Measurements from ENCODE around the gene RIC8B.
A peak's percentile ranks its signal among the peaks of the same experiment; 100 is the strongest.
"Not testable (repeated sequence)": the region's sequence is repeated elsewhere in the genome, so short reads cannot be mapped to it uniquely, and the experiment has no call there.

RIC8B gene

GRCh38 chr12:106901276-106901675 lies 126.8 kb downstream of the RIC8B start:
- DNase-seq (ENCODE audit: low read depth, low spot score) = no peak

GRCh38 chr12:106902053-106902452 lies 127.6 kb downstream of the RIC8B start:
- DNase-seq (ENCODE audit: low read depth, low spot score) = no peak

- no peak for DNase-seq (ENCODE audit: low read depth, low spot score)
These were observed 128.9 kb downstream of the RIC8B start for GRCh38 chr12:106903241-106903945.

GRCh38 chr12:106906715-106907114 lies 132.2 kb downstream of the RIC8B start:
- DNase-seq (ENCODE audit: low read depth, low spot score) = no peak

GRCh38 chr12:106907411-106907810 lies 132.9 kb downstream of the RIC8B start:
- DNase-seq (ENCODE audit: low read depth, low spot score) = no peak

- no peak for DNase-seq (ENCODE audit: low read depth, low spot score)
These were observed 133.4 kb downstream of the RIC8B start for GRCh38 chr12:106907846-106908245.

GRCh38 chr12:106908561-106908960 lies 134.1 kb downstream of the RIC8B start:
- no peak for DNase-seq (ENCODE audit: low read depth, low spot score)

GRCh38 chr12:106910202-106910601 lies 135.7 kb downstream of the RIC8B start:
- no peak for DNase-seq (ENCODE audit: low read depth, low spot score)

- no peak for DNase-seq (ENCODE audit: low read depth, low spot score)
These were observed 137.1 kb downstream of the RIC8B start for GRCh38 chr12:106911581-106911980.

GRCh38 chr12:106913456-106913855 lies 139.0 kb downstream of the RIC8B start:
- no peak for DNase-seq (ENCODE audit: low read depth, low spot score)

- DNase-seq (ENCODE audit: low read depth, low spot score) = no peak
These were observed 140.5 kb downstream of the RIC8B start for GRCh38 chr12:106914796-106915634.

GRCh38 chr12:106915635-106916026 lies 141.1 kb downstream of the RIC8B start:
- no peak for DNase-seq (ENCODE audit: low read depth, low spot score)

- DNase-seq (ENCODE audit: low read depth, low spot score) = no peak
These were observed 143.0 kb downstream of the RIC8B start for GRCh38 chr12:106917503-106917902.

GRCh38 chr12:106918746-106919145 lies 144.3 kb downstream of the RIC8B start:
- peak; percentile 67 for DNase-seq (ENCODE audit: low read depth, low spot score)

GRCh38 chr12:106919910-106920544 lies 145.5 kb downstream of the RIC8B start:
- no peak for DNase-seq (ENCODE audit: low read depth, low spot score)

- DNase-seq (ENCODE audit: low read depth, low spot score) = not testable (repeated sequence)
These were observed 147.5 kb downstream of the RIC8B start for GRCh38 chr12:106921976-106922375.

- not testable (repeated sequence) for DNase-seq (ENCODE audit: low read depth, low spot score)
These were observed 149.1 kb downstream of the RIC8B start for GRCh38 chr12:106923594-106923993.

- DNase-seq (ENCODE audit: low read depth, low spot score) = no peak
These were observed 149.9 kb downstream of the RIC8B start for GRCh38 chr12:106924268-106924861.

- DNase-seq (ENCODE audit: low read depth, low spot score) = no peak
These were observed 152.2 kb downstream of the RIC8B start for GRCh38 chr12:106926657-106927056.

GRCh38 chr12:106934277-106934676 lies 159.8 kb downstream of the RIC8B start:
- DNase-seq (ENCODE audit: low read depth, low spot score) = no peak
